Stimulated activated CD8-positive, alpha-beta memory T cell treated with anti-CD3 and anti-CD28 coated beads, Interleukin-4, amount 100 ng/mL, for 4 hours (primary cell): ENCODE measurements around the gene ZNF497.
"Not testable (repeated sequence)": the region's sequence is repeated elsewhere in the genome, so short reads cannot be mapped to it uniquely, and the experiment has no call there.

Experiments used
- DNase-seq, 2 donors: peaks; one replicate each; pipeline ENCODE4 v3.0.0-alpha.2; 2020; ENCODE audit warnings: low read depth in 2 of 2, low spot score in 1 of 2

Gene ZNF497

GRCh38 chr19:58350001-58350861 is 12.3 kb downstream of the ZNF497 start:
- DNase-seq = no peak

GRCh38 chr19:58349590-58349989 is 13.0 kb downstream of the ZNF497 start:
- DNase-seq = no peak

GRCh38 chr19:58348080-58348479 is 14.5 kb downstream of the ZNF497 start:
- DNase-seq = not testable (repeated sequence)

- DNase-seq = peak; percentile 24 to 35
Observed at GRCh38 chr19:58346961-58347929, 15.3 kb downstream of the ZNF497 start.

GRCh38 chr19:58345558-58345957 is 17.0 kb downstream of the ZNF497 start:
- DNase-seq = no peak

GRCh38 chr19:58338825-58339558 is 23.6 kb downstream of the ZNF497 start:
- no peak for DNase-seq

- DNase-seq = no peak
Observed at GRCh38 chr19:58338336-58338735, 24.2 kb downstream of the ZNF497 start.

- no peak for DNase-seq
Observed at GRCh38 chr19:58336820-58337219, 25.7 kb downstream of the ZNF497 start.

GRCh38 chr19:58336216-58336615 is 26.3 kb downstream of the ZNF497 start:
- no peak for DNase-seq

- DNase-seq = no peak
Observed at GRCh38 chr19:58335630-58336029, 26.9 kb downstream of the ZNF497 start.

GRCh38 chr19:58334691-58335249 is 27.8 kb downstream of the ZNF497 start:
- no peak for DNase-seq

GRCh38 chr19:58332697-58333096 is 29.9 kb downstream of the ZNF497 start:
- DNase-seq = no peak

GRCh38 chr19:58330458-58330857 is 32.1 kb downstream of the ZNF497 start:
- no peak for DNase-seq

- DNase-seq = no peak
Observed at GRCh38 chr19:58328999-58329398, 33.6 kb downstream of the ZNF497 start.

GRCh38 chr19:58326914-58327726 is 35.4 kb downstream of the ZNF497 start, which contains the start of gene ZSCAN22:
TSS of gene ZSCAN22 (plus strand) at chr19:58326994. CDS start at chr19:58334803, 7,809 bp downstream.
- DNase-seq = peak; percentile 76 to 80

GRCh38 chr19:58326501-58326913 is 36.0 kb downstream of the ZNF497 start:
- no peak for DNase-seq

- DNase-seq = no peak
Observed at GRCh38 chr19:58325311-58326022, 37.1 kb downstream of the ZNF497 start.

GRCh38 chr19:58319241-58319640 is 43.3 kb downstream of the ZNF497 start:
- DNase-seq = no peak

- DNase-seq = no peak
Observed at GRCh38 chr19:58318297-58318696, 44.3 kb downstream of the ZNF497 start.
